ENCODE data around the gene THSD4. TPM values are rescaled to one million over a fixed set of nuclear protein-coding genes. Genes with fewer than 3 reads are reported as not detected.

Gene THSD4
- total and polyA plus RNA-seq, 2 of the 8 experiments (the other 6 are each of a cell fraction or from before 2014, with no cell fraction given): 2.5 to 6.2 TPM

DNA sequence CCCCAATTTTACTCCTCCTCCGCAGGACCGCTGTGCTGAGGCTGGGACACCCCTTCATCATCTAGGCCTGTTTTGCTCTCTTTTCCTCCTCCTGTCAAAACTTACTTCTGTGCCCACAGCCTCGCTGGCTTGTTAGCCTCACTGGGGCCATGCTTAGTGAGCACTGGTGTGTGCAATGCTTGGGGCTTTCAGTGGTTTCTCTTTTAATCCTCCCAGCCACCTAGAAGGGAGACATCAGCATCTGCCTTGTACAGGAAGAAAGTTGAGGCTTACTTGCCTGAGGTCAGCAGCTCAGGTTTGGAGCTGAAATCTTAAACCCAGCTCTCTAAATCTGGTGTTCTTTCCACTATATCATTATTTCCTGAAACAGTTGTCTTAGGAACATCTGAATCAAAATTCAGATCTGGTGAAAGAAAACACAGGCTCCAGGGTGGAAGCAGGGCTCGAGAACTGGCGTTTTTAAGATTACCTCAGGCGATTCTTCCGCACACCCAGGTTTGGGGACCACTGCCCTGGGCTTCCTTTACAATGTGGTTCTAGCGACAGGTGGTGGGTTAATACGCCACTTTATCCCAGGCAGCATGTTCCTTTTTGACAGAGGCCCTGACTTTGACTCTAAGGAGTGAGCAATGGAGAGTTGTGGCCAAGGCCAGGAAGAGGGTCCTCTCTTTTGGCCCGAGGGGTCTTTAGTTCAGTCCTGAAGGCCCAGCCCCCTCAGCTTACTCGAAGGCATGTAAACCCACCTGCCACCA is 3.8 kb downstream of the THSD4 start (continued):
- TF ChIP-seq POU5F1 (IDR thresholded peaks at IDR 0.05; ENCODE audit: low read depth, low read length) (no peak), MAFK (IDR thresholded peaks at IDR 0.05; ENCODE audit: low read depth, low read length) (no peak), CEBPB (IDR thresholded peaks at IDR 0.05; ENCODE audit: low read depth, low read length) (no peak), YY1 (IDR thresholded peaks at IDR 0.05; ENCODE audit: low read depth, low read length) (no peak), BCL11A (IDR thresholded peaks at IDR 0.05; ENCODE audit: low read depth in 2 of 2, low read length in 2 of 2) (no peak), SUZ12 (IDR thresholded peaks at IDR 0.05; ENCODE audit: low read length) (no peak), HDAC2 (IDR thresholded peaks at IDR 0.05; ENCODE audit: borderline replicate concordance in 1 of 2, low read depth in 2 of 2, low read length in 2 of 2) (no peak), KDM5A (IDR thresholded peaks at IDR 0.05; ENCODE audit: low read length) (no peak)
- TF ChIP-seq, protein P1, sequence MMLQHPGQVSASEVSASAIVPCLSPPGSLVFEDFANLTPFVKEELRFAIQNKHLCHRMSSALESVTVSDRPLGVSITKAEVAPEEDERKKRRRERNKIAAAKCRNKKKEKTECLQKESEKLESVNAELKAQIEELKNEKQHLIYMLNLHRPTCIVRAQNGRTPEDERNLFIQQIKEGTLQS (IDR thresholded peaks at IDR 0.05; ENCODE audit: insufficient read depth, low read depth, low read length): no peak

Data from H1 (cell line).